ENCODE results near the gene NUP88.

The NUP88 gene

DNA sequence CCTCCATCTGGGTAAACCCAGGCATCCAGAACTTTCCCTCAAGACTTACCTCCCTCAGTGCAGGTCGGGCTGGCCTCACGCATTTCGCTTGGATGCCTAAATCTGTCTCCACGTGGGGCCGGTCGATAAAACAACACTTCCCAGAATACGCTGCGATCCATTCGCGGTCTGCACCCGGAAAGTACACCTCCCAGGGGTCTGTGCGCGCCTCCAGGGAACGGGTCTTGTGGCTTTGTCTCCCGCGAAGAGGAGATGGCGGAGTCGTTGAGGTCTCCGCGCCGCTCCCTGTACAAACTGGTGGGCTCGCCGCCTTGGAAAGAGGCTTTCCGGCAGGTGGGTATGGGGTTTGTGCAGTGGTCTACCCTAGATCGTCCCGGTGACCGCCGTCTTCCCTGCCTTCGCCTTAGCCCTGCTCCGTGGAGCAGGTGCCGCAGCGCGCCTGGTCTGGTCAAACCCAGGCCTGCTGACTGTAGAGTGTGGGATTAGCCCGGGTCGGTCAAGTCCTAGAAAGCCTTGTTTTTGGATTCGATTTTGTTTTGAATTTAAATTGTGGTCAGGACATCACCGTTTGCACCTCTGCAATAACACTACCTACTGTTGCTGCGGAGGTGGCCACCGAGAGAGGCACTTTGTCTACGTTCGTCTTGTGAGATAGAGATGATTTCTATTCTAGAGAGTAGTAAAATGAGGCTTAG, 644 bp upstream of the NUP88 start, which contains the start of gene RPAIN:
RPAIN (plus strand) TSS at position 224 of the 695 bp plus-strand sequence; CDS start at position 253, 29 bp downstream.
- peak; percentile 48 for DNase-seq (ENCODE audit: low spot score)

DNA sequence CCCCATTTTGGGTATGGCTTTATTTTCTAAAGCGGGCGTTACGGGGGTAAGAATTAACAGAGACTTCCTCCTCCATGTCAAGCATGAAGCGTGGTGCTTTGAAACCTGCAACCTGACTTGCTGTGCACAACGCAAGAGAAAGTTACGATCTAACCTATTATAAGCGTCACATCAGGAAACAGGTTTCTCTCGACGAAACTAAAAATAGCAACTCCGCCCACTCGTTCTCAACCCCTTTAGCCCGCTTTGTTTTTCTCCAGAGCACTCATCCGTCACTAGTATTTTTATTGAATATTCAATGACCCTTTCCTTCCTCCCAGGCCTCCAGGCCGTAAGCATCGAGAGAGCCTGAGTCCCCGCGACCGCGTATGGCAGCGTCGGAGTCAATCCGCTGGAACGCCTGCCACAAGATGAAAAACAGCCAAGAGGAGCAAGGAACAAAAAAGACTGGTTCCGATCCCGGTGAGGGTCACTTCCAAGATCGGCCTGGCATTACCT, 555 bp downstream of the NUP88 start:
- DNase-seq (ENCODE audit: low spot score), result peak; percentile 67

DNA sequence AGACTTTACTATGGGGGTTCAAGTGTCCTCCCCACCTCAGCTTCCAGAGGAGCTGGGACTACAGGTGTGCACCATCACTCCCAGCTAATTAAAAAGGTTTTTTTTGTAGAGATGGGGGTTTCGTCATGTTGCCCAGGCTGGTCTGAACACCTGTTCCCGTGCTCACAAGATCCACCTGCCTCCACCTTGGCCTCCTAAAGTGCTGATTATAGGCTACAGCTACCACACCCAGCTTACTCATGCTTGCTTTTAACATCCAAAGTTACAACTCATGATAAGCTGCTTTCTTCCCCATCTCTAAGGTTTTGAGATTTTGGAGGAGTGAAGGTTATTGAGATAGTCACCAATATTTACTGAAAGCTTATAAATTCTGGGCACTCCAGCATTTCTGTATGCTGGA, 2.6 kb downstream of the NUP88 start:
- DNase-seq (ENCODE audit: low spot score), result peak; percentile 75

DNA sequence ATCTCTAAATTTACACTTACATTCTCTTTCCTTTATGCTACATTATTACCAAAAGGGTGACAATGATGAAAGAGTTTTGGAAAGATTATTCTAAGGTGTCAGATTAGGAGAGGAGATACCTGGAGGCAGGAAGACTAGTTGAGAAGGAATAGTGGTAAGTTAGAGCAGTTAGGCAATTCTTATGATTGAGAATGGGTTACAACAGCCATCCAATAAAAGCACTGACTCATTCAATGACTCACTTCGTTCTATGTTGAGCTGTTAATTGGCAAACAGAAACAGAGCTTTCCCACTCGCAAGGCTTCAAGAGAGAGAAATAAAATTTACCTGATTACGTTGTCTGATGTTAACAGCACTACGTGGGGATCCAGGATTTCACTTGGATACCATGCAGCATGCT, 5.8 kb downstream of the NUP88 start:
- DNase-seq (ENCODE audit: low spot score), result peak; percentile 74

DNA sequence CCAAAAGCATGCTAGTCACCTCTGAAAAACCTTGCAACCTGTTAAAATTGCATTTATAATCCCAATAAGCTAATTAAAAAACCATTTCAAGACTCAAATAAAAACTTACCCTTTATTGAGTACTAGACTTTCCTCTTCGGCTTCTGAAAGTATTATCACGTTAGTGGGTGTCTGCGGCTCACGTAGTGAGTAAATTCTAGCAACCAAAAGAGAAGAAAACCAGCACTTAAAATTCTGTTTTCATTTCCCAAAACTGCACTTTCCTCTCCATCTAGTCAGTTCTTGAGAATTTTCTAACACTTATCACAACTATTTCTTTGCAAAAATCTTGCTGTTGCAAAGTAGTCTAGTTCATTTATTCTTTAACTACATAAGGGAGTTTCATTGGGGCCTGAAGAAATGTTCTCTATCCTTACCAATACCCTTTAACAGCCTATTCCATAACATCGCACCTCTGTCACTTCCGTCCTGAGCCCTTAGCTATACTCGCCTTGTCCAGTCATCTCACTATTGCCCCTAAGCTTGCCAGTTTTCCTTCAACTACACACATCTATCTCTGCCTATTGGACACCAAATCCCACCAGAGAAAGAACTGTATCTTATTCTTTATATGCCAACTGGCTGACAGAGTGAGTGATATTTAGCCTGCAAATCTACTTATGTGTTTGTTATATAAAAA, 8.7 kb downstream of the NUP88 start:
- no peak for DNase-seq (ENCODE audit: low spot score)

DNA sequence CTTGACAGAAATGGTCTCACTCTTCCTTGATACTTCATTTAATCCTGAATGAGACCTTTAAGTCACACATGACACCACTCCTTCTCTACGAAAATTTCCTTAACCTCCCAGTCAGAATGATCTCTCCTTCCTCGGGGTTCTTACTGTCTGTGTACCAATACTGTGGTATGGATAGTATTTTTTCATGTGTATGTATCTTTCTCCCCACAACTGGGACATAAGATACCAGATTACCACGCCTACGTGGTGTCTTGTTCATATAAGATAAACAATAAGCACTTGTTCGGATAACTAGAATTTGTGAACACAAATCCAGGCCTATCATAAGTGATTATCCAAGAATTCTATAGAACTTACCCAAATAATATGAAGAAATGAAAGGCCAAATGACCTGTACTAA, 11.3 kb downstream of the NUP88 start:
- peak; percentile 48 for DNase-seq (ENCODE audit: low spot score)

DNA sequence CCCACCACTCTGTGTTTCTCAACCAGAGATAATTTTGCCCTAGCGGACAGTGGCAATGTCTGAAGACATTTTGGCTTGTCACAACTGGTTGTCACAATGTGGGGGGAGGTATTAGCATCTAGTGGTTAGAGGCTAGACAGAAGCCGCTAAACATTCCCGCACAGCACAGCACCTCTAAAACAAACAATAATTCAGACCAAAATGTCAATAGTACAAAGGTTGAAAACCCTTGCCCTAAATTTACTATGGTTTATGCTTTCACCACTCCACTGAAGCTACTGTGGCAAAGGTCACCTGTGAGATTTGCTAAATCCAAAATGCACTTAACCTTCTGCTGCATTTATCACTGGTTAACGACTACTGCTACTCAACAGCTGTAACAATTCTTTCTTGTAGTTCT, 14.1 kb downstream of the NUP88 start:
- DNase-seq (ENCODE audit: low spot score), result no peak

DNA sequence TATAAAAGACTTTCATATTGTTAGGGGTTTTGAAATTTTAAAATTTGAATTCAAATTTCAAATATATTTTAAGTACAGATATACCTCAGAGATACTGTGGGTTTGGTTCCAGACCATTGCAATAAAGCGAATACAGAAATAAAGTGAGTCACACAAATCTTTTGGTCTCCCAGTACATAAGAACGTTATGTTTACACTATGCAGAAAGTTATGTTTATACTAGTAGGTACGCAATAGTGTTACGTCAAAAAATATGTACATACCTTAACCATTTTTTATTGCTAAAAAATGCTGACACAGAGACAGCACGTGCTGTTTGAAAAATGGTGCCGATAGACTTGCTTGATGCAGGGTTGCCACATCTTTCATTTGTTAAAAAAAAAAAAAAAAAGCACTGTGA, 19.7 kb downstream of the NUP88 start:
- no peak for DNase-seq (ENCODE audit: low spot score)

DNA sequence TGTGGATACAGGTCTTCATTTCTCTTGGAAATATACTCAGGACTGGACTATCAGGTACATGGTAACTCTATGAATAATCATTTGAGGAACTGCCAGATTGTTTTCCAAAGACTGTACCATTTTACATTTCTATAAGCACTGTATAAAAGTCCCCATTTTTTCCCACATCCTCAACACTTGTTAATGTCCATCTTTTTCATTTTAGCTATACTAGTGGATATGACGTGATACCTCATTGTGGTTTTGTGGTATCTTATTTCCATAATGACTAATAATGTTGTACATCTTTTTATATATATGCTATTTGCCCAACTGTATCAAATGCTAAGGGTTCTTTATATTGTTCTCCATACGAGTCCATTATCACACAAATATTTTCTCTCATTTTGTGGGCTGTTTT, 22.9 kb downstream of the NUP88 start:
- DNase-seq (ENCODE audit: low spot score), result no peak

DNA sequence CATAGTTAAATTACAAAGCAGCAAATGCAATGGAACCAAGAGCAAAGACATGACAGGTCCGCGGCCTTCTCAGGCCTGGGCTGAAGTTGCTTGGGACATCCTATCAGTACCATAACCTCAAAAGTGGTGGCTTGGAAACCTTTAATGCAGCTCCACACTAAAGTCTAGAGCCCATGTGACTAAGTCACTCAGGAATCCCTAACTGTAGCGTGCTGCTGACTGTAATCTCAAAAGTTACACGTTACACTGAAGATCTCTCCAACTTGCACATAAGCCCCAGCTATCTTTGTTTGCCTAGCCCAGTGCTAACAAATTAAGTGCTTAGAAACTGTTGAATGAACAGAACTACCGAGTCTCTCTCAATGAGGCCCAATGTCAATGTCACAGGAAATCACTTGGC, 27.8 kb downstream of the NUP88 start:
- no peak for DNase-seq (ENCODE audit: low spot score)

DNA sequence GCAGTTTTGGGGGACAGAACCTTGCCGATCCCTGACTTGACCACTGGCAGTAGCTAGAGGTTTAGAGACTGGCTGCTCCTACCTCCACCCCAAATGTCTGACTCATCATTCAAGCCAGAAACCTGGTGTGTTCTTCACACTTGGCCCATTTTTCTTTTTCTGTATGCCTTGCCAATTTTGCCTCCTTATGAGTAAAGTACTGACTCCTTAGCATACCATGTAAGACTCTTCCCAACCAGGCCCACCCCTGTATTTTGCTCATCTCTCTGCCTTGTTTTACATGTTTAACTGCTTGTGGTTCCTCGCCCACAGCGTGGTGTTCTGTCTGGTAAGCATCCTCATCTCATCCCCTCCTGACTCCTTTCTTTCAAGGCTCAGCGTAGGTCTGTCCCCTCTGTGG, 37.9 kb downstream of the NUP88 start:
- DNase-seq (ENCODE audit: low spot score), result no peak

DNA sequence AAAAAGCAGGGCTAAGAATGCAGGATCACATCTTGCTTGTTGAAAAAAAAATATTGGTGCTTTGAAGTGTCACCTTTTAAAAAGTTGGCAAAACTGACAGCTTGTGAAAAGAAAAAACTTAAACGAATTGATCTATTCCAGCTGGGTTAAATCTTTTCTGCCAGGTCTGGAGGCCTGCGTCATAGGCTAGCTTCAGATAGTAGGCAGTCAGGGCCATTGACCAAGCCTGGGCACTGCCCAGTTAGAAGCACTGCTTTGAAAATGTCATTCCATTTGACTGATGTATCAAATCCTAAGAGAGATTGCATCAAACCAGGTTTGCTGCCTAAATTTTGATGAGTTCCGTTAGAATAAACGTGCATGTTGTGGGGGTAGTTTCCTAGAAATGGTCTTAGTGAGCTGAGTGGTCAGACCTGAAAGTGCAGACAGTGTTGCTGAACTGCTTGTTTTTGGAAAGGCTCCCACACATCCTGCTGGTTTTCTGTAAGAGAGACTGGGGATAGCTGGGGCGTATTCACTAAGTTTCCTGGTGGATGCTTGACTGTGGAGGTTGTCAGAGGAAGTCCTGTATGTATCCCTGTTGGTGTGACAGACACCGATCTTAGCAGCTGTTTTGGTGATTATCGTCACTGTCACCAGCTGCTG, 38.8 kb downstream of the NUP88 start:
- no peak for DNase-seq (ENCODE audit: low spot score)

DNA sequence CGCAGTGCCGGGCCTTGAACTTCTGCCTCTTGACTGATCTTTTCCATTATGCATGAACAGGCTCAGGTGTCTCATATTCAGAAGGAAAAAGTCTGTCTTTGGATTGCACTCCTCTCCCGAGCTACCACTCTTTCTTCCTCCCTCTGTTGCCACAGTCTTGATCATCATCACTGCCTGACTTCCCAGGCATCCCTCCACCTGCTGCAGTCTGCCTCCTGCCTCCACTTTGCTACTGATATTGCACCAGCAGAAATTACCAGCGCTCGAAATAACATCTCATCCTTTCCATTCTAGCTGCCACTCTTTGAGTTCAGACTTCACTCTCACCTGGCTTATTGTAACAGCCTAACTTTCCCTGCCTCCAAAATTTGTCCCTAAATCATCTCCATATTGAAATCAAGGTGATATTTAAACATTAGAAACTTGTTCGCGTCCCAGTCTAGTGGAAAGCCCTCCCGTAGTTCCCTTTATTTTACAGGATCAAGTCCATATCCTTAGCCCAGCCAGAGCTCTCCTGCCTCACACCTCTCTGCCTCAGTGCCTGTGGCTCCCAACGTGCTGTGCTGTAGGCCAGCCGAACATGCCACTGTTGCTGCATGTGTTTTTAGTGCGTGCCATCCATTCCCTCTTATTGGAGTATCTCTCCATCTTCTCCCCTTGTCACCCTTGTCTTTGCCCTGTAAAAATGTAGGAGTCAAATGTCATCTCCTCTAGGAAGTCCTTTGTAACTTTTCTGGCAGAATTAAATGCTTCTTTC, 39.9 kb downstream of the NUP88 start:
- DNase-seq (ENCODE audit: low spot score), result no peak

DNA sequence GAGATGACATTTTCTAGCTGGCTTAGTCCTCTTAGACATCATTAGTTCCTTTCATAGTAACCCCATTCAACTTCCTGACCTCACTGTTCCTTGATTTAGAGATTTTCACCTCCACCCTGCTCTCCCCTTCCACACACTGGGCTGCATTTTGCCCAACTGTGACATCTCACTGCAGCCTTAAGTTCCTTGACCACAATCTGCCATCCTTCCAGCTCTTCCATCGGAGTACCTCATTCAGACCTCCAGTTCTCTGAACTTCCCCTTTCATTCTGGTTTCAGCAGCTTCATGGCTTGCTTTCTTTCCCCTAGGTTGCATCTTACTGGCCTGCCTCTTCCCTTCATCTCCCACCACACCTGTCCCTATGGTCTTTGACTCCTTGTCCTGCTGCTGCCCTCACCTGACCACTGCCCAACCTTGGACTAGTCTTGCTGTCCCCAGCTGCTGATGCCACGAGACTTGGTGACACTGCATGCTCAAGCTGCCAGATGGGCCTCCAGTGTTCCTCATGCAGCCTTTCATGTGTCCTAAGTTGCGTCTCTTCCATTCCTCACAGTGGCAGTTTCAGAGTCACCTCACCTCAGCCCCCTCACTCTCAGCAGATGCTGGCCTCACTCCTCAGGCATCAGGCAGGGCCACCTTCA, 40.8 kb downstream of the NUP88 start:
- no peak for DNase-seq (ENCODE audit: low spot score)

DNA sequence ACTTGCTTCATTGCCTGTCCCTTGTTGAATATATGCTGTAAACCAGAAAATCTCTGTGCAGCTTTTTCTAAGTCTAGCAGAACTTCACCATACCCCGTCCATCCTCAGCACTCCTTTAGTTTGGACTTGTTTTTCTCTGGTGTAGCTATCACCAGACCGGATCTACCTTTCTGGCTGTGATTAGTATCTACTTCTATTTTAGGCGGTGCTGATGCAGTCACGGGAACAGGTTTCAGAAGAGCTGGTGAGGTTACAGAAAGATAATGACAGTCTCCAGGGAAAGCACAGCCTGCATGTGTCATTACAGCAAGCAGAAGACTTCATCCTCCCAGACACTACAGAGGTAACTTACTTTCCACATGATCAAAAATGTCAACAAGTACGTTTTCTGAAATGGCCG, 46.4 kb downstream of the NUP88 start:
- no peak for DNase-seq (ENCODE audit: low spot score)

DNA sequence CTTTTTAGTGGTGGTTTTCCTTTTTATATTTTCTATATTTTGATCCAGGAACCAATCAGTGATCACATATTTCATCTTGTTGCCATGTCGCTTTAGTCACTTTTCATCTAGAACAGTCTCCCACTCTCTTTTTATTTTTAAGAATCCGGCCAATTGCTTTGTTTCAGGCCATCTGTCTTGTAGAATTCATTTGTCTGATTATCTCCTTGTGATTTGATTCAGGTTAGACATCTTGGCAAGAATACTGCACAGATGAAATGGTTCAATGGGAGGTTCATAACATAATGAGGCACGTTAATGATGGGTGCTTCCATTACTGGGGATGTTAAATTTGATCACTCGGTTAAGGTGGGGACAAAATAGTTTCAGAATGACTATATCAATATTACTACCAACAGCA, 49.1 kb downstream of the NUP88 start:
- no peak for DNase-seq (ENCODE audit: low spot score)

DNA sequence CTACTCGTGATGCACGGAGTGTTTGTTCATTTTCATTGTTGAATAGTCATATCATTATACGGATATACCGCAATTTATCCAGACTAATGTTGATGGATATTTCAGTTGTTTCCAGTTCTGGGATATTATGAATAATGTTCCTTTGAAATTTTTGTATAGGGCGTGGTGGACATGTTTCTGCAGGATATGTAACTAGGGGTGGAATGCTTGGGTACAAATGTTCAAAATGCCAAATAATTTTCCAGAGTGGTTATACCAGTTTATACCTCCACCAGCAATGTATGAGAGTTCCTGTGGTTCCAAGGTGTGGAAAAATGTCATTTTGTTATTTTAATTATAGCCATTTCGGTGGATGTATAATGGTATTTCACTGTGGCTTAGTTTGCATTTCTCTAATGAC, 53.6 kb downstream of the NUP88 start:
- DNase-seq (ENCODE audit: low spot score), result no peak

DNA sequence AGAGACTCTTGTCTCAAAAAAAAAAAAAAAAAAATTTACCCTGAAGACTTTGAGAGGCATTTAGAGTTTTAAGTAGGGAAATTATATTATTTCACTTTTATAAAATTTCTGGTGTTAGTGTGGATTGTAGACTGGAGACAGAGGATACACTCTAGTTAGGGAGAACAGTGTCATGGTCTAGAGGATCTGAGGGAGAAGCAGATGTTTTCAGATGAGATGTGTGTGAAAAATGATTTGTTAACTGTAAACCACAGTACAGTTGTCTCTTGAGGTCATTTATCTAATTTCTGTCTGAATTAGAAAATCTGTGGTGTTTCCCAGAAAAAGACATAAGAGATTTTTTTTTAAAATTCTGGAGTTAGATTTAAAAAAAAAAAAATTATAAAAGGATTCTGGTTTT, 54.8 kb downstream of the NUP88 start:
- no peak for DNase-seq (ENCODE audit: low spot score)

DNA sequence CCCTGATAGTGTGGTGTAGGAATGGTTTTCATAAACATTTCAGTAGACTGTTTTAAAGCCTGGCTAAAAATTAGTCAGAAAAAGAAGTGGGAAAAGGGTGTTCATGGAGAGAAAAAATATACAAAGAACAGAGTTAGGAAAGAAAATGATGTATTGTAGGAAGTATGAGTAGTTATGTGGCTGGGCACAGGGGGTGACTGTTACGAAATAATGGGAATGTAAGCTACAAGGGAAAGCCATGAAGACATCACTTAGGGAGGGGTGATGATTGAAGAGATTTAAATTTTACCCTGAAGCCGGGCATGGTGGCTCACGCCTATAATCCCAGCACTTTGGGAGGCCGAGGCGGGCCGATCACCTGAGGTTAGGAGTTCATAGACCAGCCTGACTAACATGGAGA, 55.3 kb downstream of the NUP88 start:
- DNase-seq (ENCODE audit: low spot score), result no peak

DNA sequence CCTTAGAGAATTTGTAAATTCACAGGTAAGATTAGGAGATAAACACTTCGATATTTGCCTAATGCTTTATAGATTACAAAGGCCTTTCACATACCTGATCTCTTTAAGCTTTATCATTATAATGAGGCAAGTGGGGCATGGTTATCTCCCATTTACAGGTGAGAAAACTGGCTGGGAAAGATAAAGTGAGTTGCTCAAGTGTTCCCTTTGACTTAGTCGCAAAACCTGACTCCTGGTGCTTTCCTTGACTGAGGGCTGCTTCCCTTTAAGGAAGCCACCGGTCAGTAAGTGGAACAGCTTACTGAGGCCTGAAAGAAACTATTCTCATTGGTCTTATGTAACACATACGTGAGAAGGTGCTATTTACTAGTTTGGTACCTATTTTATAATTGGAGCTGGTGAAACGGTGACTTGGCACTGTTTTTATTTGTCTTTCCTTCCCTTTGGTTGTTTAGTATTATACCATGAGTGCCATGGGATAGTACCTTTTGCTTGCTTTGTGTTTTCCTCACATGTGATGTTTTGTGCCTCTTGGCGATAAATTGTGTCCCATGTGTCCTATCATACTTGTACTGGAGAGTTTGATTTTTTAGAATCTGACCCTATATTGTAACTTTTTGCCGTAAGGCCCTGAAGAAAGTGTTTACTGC, 57.2 kb downstream of the NUP88 start:
- no peak for DNase-seq (ENCODE audit: low spot score)

DNA sequence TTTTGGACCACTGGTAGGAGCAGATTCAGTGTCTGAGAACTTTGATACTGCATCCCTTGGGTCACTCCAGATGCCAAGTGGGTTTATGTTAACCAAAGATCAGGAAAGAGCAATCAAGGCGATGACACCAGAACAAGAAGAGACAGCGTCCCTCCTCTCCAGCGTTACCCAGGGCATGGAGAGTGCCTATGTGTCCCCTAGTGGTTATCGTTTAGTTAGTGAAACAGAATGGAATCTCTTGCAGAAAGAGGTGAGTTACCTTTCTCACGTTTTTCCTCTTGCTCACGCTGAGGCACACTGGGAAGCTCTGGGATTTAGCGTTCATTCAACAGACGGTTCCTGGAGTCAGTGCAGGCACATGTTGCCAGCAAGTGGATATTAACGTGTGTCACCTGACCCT, 58.0 kb downstream of the NUP88 start:
- DNase-seq (ENCODE audit: low spot score), result no peak

All from hematopoietic multipotent progenitor cell treated with erythropoietin and hydrocortisone succinate and interleukin-3 and kit ligand, for 17 days (in vitro differentiated cells).